ENCODE measurements around the gene LSM11. TPM values are rescaled to one million over a fixed set of nuclear protein-coding genes. Genes with fewer than 3 reads are reported as not detected.

LSM11 gene
- polyA plus RNA-seq, 1 of the 3 experiments (the other 2 are of a cell fraction), result 0.95 TPM

DNA sequence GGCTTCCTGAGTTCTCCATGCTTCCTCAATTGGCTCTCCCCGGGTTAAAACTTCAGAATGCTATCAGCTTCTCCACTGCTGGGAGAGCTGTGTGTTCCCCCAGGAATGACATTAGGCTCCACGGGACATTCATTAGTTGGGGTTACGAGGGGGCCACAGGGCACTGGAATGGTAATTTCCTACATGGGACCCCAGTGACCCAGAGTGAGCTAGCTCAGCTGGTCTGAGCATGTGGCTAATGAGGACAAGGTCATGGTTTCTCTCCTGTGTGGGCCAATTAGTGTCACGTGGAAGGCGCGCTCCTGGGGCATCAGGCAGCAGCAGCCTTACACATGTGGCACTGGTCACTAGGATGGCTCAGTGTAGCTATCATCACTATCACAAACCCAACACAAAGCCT is 21.0 kb downstream of the LSM11 start:
- H3K4me1 ChIP-seq (ENCODE audit: control insufficient read depth in 1 of 2, insufficient read depth in 2 of 2, low read depth in 1 of 2, low read length in 1 of 2), result no peaks in the 10 kb centered on the region; a peak in 1 of 4 replicates
- no peaks in the 10 kb centered on the region for H3K27me3 ChIP-seq (ENCODE audit: insufficient read depth)
- H2AFZ ChIP-seq (ENCODE audit: low read depth), result no peak overlapping the region
- POLR2A ChIA-PET, result no interaction called here
- no peaks in the 10 kb centered on the region for H3K9me3 ChIP-seq
- H3K79me2 ChIP-seq (ENCODE audit: insufficient read depth), result no peaks in the 10 kb centered on the region
- TF ChIP-seq RFX5 (IDR thresholded peaks at IDR 0.05; ENCODE audit: low read length) (no peak), RAD21 (IDR thresholded peaks at IDR 0.05; ENCODE audit: low read length) (no peak), ELF1 (IDR thresholded peaks at IDR 0.05) (no peak), CHD2 (IDR thresholded peaks at IDR 0.05; ENCODE audit: low read length, partially characterized antibody) (no peak), EP300 (IDR thresholded peaks at IDR 0.05; ENCODE audit: borderline replicate concordance in 1 of 2, low read depth in 1 of 2, low read length in 1 of 2) (no peak), MEF2A (IDR thresholded peaks at IDR 0.05; ENCODE audit: borderline replicate concordance, low read depth) (no peak), RCOR1 (IDR thresholded peaks at IDR 0.05; ENCODE audit: low read length) (no peak), GABPA (IDR thresholded peaks at IDR 0.05; ENCODE audit: low read depth) (no peak)
- TF ChIP-seq, protein P1, sequence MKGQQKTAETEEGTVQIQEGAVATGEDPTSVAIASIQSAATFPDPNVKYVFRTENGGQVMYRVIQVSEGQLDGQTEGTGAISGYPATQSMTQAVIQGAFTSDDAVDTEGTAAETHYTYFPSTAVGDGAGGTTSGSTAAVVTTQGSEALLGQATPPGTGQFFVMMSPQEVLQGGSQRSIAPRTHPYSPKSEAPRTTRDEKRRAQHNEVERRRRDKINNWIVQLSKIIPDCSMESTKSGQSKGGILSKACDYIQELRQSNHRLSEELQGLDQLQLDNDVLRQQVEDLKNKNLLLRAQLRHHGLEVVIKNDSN (IDR thresholded peaks at IDR 0.05; ENCODE audit: borderline replicate concordance, low read depth), result no peak
- TF ChIP-seq, protein P2, sequence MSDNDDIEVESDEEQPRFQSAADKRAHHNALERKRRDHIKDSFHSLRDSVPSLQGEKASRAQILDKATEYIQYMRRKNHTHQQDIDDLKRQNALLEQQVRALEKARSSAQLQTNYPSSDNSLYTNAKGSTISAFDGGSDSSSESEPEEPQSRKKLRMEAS (IDR thresholded peaks at IDR 0.05; ENCODE audit: low read depth), result no peak
- TF ChIP-seq, protein P3, sequence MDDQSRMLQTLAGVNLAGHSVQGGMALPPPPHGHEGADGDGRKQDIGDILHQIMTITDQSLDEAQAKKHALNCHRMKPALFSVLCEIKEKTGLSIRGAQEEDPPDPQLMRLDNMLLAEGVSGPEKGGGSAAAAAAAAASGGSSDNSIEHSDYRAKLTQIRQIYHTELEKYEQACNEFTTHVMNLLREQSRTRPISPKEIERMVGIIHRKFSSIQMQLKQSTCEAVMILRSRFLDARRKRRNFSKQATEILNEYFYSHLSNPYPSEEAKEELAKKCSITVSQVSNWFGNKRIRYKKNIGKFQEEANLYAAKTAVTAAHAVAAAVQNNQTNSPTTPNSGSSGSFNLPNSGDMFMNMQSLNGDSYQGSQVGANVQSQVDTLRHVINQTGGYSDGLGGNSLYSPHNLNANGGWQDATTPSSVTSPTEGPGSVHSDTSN (IDR thresholded peaks at IDR 0.05), result no peak
- TF ChIP-seq, protein P4, sequence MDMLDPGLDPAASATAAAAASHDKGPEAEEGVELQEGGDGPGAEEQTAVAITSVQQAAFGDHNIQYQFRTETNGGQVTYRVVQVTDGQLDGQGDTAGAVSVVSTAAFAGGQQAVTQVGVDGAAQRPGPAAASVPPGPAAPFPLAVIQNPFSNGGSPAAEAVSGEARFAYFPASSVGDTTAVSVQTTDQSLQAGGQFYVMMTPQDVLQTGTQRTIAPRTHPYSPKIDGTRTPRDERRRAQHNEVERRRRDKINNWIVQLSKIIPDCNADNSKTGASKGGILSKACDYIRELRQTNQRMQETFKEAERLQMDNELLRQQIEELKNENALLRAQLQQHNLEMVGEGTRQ (IDR thresholded peaks at IDR 0.05; ENCODE audit: borderline replicate concordance, low read depth, low read length), result no peak
- H3K9ac ChIP-seq, result no peak overlapping the region
- H4K20me1 ChIP-seq (ENCODE audit: insufficient read depth), result no peaks in the 10 kb centered on the region
- no peak overlapping the region for H3K4me2 ChIP-seq
- CTCF ChIA-PET, result interaction anchor here (1.0 to 6.0 kb wide), 3 partner anchors 11 to 20 kb away, joined by 3 to 41 read pairs (median 9); partner anchors contain the start of gene LSM11
- peaks cover 0 to 11% of the 10 kb centered on the region in 2 experiments for H3K36me3 ChIP-seq (replicated peaks in 1 of 2; ENCODE audit: control insufficient read depth in 1 of 2, insufficient read depth in 2 of 2, low read length in 1 of 2)
- WGBS (ENCODE audit: low lambda C conversion rate), result 97% methylated on average over 6 of the region's 6 CpGs
- no peak overlapping the region for H3K4me3 ChIP-seq (ENCODE audit: low read depth in 2 of 2, low read length in 1 of 2)
- no peak for DNase-seq
- H3F3A ChIP-seq (replicated peaks; ENCODE audit: insufficient read depth), result no peaks in the 10 kb centered on the region
- no peak overlapping the region for H3K27ac ChIP-seq (ENCODE audit: low read depth in 2 of 2, low read length in 1 of 2)
- no peaks in the 10 kb centered on the region for H3K9me2 ChIP-seq

DNA sequence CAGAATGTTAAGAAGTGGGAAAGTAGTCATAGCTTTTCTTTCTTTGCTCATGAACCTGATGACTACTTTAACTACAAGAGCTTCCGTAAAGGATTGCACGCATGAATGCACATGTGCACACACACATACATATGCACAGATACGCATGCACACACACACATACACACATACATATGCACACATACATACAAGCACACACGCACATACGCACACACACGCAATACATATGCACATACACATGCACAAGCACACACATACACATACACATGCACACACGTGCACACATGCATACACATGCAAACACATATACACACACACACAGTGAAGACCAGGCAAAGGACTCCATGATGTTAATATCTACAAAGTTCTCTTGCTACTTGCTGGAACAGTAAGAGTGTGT is 22.9 kb downstream of the LSM11 start:
- H3K4me3 ChIP-seq (ENCODE audit: low read depth in 2 of 2, low read length in 1 of 2), result no peak overlapping the region
- H4K20me1 ChIP-seq (ENCODE audit: insufficient read depth), result no peaks in the 10 kb centered on the region
- H3K79me2 ChIP-seq (ENCODE audit: insufficient read depth), result no peaks in the 10 kb centered on the region
- H3K4me2 ChIP-seq, result no peak overlapping the region
- WGBS (ENCODE audit: low lambda C conversion rate), result 93% methylated on average over 7 of the region's 7 CpGs
- H2AFZ ChIP-seq (ENCODE audit: low read depth), result no peak overlapping the region
- no peaks in the 10 kb centered on the region for H3K9me2 ChIP-seq
- ChIA-PET POLR2A (no interaction called here), CTCF (interaction anchor here (1.4 to 2.1 kb wide), 2 partner anchors 183 to 1366 kb away, joined by 4 to 6 read pairs; no protein-coding TSS in a partner anchor)
- no peaks in the 10 kb centered on the region for H3K27me3 ChIP-seq (ENCODE audit: insufficient read depth)
- H3K9me3 ChIP-seq, result no peaks in the 10 kb centered on the region
- peaks cover 0 to 3% of the 10 kb centered on the region in 2 experiments for H3K36me3 ChIP-seq (replicated peaks in 1 of 2; ENCODE audit: control insufficient read depth in 1 of 2, insufficient read depth in 2 of 2, low read length in 1 of 2)
- no peak overlapping the region for H3K27ac ChIP-seq (ENCODE audit: low read depth in 2 of 2, low read length in 1 of 2)
- TF ChIP-seq NRF1 (IDR thresholded peaks at IDR 0.05; ENCODE audit: low read depth, low read length) (no peak), MXI1 (IDR thresholded peaks at IDR 0.05; ENCODE audit: low read depth, low read length) (no peak), FOXM1 (IDR thresholded peaks at IDR 0.05; ENCODE audit: low read depth) (no peak), EP300 (IDR thresholded peaks at IDR 0.05; ENCODE audit: borderline replicate concordance in 1 of 2, low read depth in 1 of 2, low read length in 1 of 2) (no peak), FOSL2 (IDR thresholded peaks at IDR 0.05; ENCODE audit: borderline replicate concordance, low read depth) (no peak), SIN3A (IDR thresholded peaks at IDR 0.05; ENCODE audit: borderline replicate concordance, low read depth, low read length) (no peak), CHD2 (IDR thresholded peaks at IDR 0.05; ENCODE audit: low read length, partially characterized antibody) (no peak), GATA2 (CRISPR knock-in tag; IDR thresholded peaks at IDR 0.05) (no peak), MEF2A (IDR thresholded peaks at IDR 0.05; ENCODE audit: borderline replicate concordance, low read depth) (no peak), RCOR1 (IDR thresholded peaks at IDR 0.05; ENCODE audit: low read length) (no peak)
- TF ChIP-seq, protein P5, sequence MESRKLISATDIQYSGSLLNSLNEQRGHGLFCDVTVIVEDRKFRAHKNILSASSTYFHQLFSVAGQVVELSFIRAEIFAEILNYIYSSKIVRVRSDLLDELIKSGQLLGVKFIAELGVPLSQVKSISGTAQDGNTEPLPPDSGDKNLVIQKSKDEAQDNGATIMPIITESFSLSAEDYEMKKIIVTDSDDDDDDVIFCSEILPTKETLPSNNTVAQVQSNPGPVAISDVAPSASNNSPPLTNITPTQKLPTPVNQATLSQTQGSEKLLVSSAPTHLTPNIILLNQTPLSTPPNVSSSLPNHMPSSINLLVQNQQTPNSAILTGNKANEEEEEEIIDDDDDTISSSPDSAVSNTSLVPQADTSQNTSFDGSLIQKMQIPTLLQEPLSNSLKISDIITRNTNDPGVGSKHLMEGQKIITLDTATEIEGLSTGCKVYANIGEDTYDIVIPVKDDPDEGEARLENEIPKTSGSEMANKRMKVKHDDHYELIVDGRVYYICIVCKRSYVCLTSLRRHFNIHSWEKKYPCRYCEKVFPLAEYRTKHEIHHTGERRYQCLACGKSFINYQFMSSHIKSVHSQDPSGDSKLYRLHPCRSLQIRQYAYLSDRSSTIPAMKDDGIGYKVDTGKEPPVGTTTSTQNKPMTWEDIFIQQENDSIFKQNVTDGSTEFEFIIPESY (IDR thresholded peaks at IDR 0.05; ENCODE audit: borderline replicate concordance, low read depth), result no peak
- TF ChIP-seq, protein P6, sequence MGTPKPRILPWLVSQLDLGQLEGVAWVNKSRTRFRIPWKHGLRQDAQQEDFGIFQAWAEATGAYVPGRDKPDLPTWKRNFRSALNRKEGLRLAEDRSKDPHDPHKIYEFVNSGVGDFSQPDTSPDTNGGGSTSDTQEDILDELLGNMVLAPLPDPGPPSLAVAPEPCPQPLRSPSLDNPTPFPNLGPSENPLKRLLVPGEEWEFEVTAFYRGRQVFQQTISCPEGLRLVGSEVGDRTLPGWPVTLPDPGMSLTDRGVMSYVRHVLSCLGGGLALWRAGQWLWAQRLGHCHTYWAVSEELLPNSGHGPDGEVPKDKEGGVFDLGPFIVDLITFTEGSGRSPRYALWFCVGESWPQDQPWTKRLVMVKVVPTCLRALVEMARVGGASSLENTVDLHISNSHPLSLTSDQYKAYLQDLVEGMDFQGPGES (IDR thresholded peaks at IDR 0.05; ENCODE audit: low read depth, low read length), result no peak
- TF ChIP-seq, protein P4 (IDR thresholded peaks at IDR 0.05; ENCODE audit: borderline replicate concordance, low read depth, low read length), result no peak
- H3K4me1 ChIP-seq (ENCODE audit: control insufficient read depth in 1 of 2, insufficient read depth in 2 of 2, low read depth in 1 of 2, low read length in 1 of 2), result no peaks in the 10 kb centered on the region; a peak in 1 of 4 replicates
- no peaks in the 10 kb centered on the region for H3F3A ChIP-seq (replicated peaks; ENCODE audit: insufficient read depth)
- no peak for DNase-seq
- H3K9ac ChIP-seq, result no peak overlapping the region
